Measurements from ENCODE around the gene TSGA10IP.

DNA sequence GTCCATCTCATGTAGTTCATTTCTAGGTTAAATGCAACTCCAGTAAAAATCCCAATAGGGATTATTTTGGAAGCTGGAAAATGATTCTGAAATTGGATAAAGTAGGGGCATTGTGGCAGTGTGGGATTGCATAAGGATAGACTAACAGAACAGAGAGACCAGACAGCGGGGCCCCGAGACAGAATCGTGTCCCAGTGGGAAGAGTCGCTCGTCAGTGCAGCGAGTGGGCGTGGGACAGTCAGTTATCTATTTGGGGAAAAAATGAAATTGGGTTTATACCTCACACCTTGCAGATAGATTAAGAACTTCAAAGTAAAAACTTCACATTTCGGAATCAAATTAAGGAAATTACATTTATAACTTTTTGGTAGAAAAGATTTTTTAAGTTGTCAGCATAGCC lies 26.8 kb downstream of the TSGA10IP start:
- TF ChIP-seq, protein P1, sequence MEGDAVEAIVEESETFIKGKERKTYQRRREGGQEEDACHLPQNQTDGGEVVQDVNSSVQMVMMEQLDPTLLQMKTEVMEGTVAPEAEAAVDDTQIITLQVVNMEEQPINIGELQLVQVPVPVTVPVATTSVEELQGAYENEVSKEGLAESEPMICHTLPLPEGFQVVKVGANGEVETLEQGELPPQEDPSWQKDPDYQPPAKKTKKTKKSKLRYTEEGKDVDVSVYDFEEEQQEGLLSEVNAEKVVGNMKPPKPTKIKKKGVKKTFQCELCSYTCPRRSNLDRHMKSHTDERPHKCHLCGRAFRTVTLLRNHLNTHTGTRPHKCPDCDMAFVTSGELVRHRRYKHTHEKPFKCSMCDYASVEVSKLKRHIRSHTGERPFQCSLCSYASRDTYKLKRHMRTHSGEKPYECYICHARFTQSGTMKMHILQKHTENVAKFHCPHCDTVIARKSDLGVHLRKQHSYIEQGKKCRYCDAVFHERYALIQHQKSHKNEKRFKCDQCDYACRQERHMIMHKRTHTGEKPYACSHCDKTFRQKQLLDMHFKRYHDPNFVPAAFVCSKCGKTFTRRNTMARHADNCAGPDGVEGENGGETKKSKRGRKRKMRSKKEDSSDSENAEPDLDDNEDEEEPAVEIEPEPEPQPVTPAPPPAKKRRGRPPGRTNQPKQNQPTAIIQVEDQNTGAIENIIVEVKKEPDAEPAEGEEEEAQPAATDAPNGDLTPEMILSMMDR (IDR thresholded peaks at IDR 0.05) = no peak
- TF ChIP-seq POLR2AphosphoS5 (IDR thresholded peaks at IDR 0.05) = no peak
- TF ChIP-seq POLR2A (IDR thresholded peaks at IDR 0.05; ENCODE audit: low read depth) = no peak

All from esophagus muscularis mucosa (tissue), 3 donors.